HG02852 (cell line): ENCODE data around the gene NTM.
"Not testable (repeated sequence)": the region's sequence is repeated elsewhere in the genome, so short reads cannot be mapped to it uniquely, and the experiment has no call there.

Experiments used
- ATAC-seq: cut with Tn5 transposase; IDR thresholded peaks from one replicate; pipeline ENCODE4 v1.9.1; 2021; ENCODE audit warnings: mild to moderate bottlenecking, moderate library complexity; ENCODE audit not compliant: unreplicated experiment

The NTM gene

GRCh38 chr11:131418189-131418588, 47.8 kb downstream of the NTM start:
- ATAC-seq = no peak

GRCh38 chr11:131421066-131421855, 50.8 kb downstream of the NTM start:
- ATAC-seq = no peak

- no peak for ATAC-seq
These were observed 51.6 kb downstream of the NTM start for GRCh38 chr11:131422029-131422428.

- no peak for ATAC-seq
These were observed 52.1 kb downstream of the NTM start for GRCh38 chr11:131422496-131422895.

- ATAC-seq = no peak
These were observed 53.3 kb downstream of the NTM start for GRCh38 chr11:131423688-131424087.

GRCh38 chr11:131424257-131424876, 54.0 kb downstream of the NTM start:
- not testable (repeated sequence) for ATAC-seq

- no peak for ATAC-seq
These were observed 54.9 kb downstream of the NTM start for GRCh38 chr11:131425285-131425684.

GRCh38 chr11:131428853-131429252, 58.4 kb downstream of the NTM start:
- ATAC-seq = no peak

- ATAC-seq = no peak
These were observed 60.2 kb downstream of the NTM start for GRCh38 chr11:131430473-131431208.

GRCh38 chr11:131441051-131441810, 70.8 kb downstream of the NTM start:
- no peak for ATAC-seq

- ATAC-seq = no peak
These were observed 76.3 kb downstream of the NTM start for GRCh38 chr11:131446590-131447275.

- ATAC-seq = no peak
These were observed 76.9 kb downstream of the NTM start for GRCh38 chr11:131447277-131447815.

GRCh38 chr11:131447898-131448297, 77.5 kb downstream of the NTM start:
- ATAC-seq = no peak

GRCh38 chr11:131449036-131450019, 78.9 kb downstream of the NTM start:
- ATAC-seq = no peak

- ATAC-seq = no peak
These were observed 84.1 kb downstream of the NTM start for GRCh38 chr11:131454490-131454889.

- no peak for ATAC-seq
These were observed 84.6 kb downstream of the NTM start for GRCh38 chr11:131454989-131455388.

- no peak for ATAC-seq
These were observed 85.7 kb downstream of the NTM start for GRCh38 chr11:131455843-131456704.

GRCh38 chr11:131457163-131457562, 86.7 kb downstream of the NTM start:
- no peak for ATAC-seq
